ENCODE results near the gene ILF2. TPM values are rescaled to one million over a fixed set of nuclear protein-coding genes. Genes with fewer than 3 reads are reported as not detected.
"Not testable (repeated sequence)": the region's sequence is repeated elsewhere in the genome, so short reads cannot be mapped to it uniquely, and the experiment has no call there.

ILF2 gene
- total RNA-seq, 1 experiment from 2014 or later = 617 TPM

GRCh38 chr1:153679337-153680119, 8.7 kb upstream of the ILF2 start:
- DNase-seq (ENCODE audit: low read depth) = no peak

GRCh38 chr1:153678519-153679336, 7.9 kb upstream of the ILF2 start, which contains the start of gene NPR1:
Gene NPR1 (plus strand): TSS chr1:153678688. CDS start chr1:153679109, 421 bp downstream.
- peak; percentile 40 for DNase-seq (ENCODE audit: low read depth)

- peak; percentile 61 for DNase-seq (ENCODE audit: low read depth)
Observed at GRCh38 chr1:153677718-153678518, 7.1 kb upstream of the ILF2 start.

GRCh38 chr1:153673511-153673910, 2.7 kb upstream of the ILF2 start:
- DNase-seq (ENCODE audit: low read depth) = no peak

- DNase-seq (ENCODE audit: low read depth) = peak; percentile 82
Observed at GRCh38 chr1:153671628-153672353, 998 bp upstream of the ILF2 start.

GRCh38 chr1:153670257-153670858, 435 bp downstream of the ILF2 start:
- no peak for DNase-seq (ENCODE audit: low read depth)

- DNase-seq (ENCODE audit: low read depth) = no peak
Observed at GRCh38 chr1:153669606-153670005, 1.2 kb downstream of the ILF2 start.

GRCh38 chr1:153668672-153669071, 2.1 kb downstream of the ILF2 start:
- not testable (repeated sequence) for DNase-seq (ENCODE audit: low read depth)

- DNase-seq (ENCODE audit: low read depth) = no peak
Observed at GRCh38 chr1:153667439-153667838, 3.4 kb downstream of the ILF2 start.

GRCh38 chr1:153663211-153663610, 7.6 kb downstream of the ILF2 start:
- DNase-seq (ENCODE audit: low read depth) = no peak

- DNase-seq (ENCODE audit: low read depth) = no peak
Observed at GRCh38 chr1:153662269-153662668, 8.5 kb downstream of the ILF2 start.

- peak; percentile 36 for DNase-seq (ENCODE audit: low read depth)
Observed at GRCh38 chr1:153661111-153661708, 9.6 kb downstream of the ILF2 start.

GRCh38 chr1:153659656-153660055, 11.1 kb downstream of the ILF2 start:
- no peak for DNase-seq (ENCODE audit: low read depth)

GRCh38 chr1:153659175-153659534, 11.6 kb downstream of the ILF2 start:
- DNase-seq (ENCODE audit: low read depth) = no peak

- peak; percentile 91 for DNase-seq (ENCODE audit: low read depth)
Observed at GRCh38 chr1:153658400-153659174, 12.2 kb downstream of the ILF2 start, which contains the start of gene SNAPIN. Gene SNAPIN (plus strand): TSS chr1:153658703. CDS start chr1:153658744, 41 bp downstream.

- DNase-seq (ENCODE audit: low read depth) = no peak
Observed at GRCh38 chr1:153655333-153655732, 15.5 kb downstream of the ILF2 start.

GRCh38 chr1:153652805-153653500, 17.8 kb downstream of the ILF2 start:
- DNase-seq (ENCODE audit: low read depth) = peak; percentile 46

- no peak for DNase-seq (ENCODE audit: low read depth)
Observed at GRCh38 chr1:153651771-153652170, 19.0 kb downstream of the ILF2 start.

GRCh38 chr1:153649863-153650235, 20.9 kb downstream of the ILF2 start:
- DNase-seq (ENCODE audit: low read depth) = peak; percentile 44

All from Daoy (cell line).